H1 (cell line): ENCODE data around the gene PRSS2. TPM values are rescaled to one million over a fixed set of nuclear protein-coding genes. Genes with fewer than 3 reads are reported as not detected.

Source experiments
- CTCF ChIA-PET: fragments of 300-600 bp; sonication (Branson Sonifier 250); formaldehyde crosslinking; loops from one replicate; lab custom pipeline; 2021; ENCODE audit not compliant: partially characterized antibody; lab: Charles Lee
- POLR2A ChIA-PET: fragments of 300-600 bp; sonication (Branson Sonifier 250); formaldehyde crosslinking; loops from one replicate; lab custom pipeline; 2021; ENCODE audit warnings: inconsistent platforms; ENCODE audit not compliant: partially characterized antibody; lab: Charles Lee
- DNase-seq, 2 experiments: peaks; one replicate each; pipeline versions ENCODE4 v3.0.0 to v3.0.0-alpha.2; 2010 to 2022; ENCODE audit warnings: low spot score in 2 of 2, low read depth in 1 of 2, mixed read lengths in 1 of 2
- FAIRE-seq: peaks from 2 replicates; lab custom pipeline; 2011; peaks lifted over from hg19 to GRCh38; lab: Jason Lieb, UNC
- H2AFZ ChIP-seq: 2 replicates; pipeline ENCODE4 v1.8.1; 2012; ENCODE audit warnings: low read length, inconsistent platforms
- H2AK5ac ChIP-seq: 2 replicates; pipeline ENCODE4 v1.6.1; 2013; ENCODE audit warnings: low read depth, low read length
- H2BK120ac ChIP-seq: replicated peaks from 2 replicates; pipeline ENCODE3; 2013; ENCODE audit warnings: low read depth, low read length, inconsistent platforms
- H2BK12ac ChIP-seq: 2 replicates; pipeline ENCODE4 v1.6.1; 2013; ENCODE audit warnings: low read depth, low read length
- H2BK15ac ChIP-seq: 2 replicates; pipeline ENCODE4 v1.6.1; 2013; ENCODE audit warnings: low read length
- H2BK20ac ChIP-seq: 2 replicates; pipeline ENCODE4 v1.6.1; 2013; ENCODE audit warnings: low read length
- H2BK5ac ChIP-seq: 2 replicates; pipeline ENCODE4 v1.6.1; 2013; ENCODE audit warnings: low read depth, low read length
- H3K14ac ChIP-seq: 2 replicates; pipeline ENCODE4 v1.6.1; 2013; ENCODE audit warnings: inconsistent platforms; ENCODE audit not compliant: insufficient read length
- H3K18ac ChIP-seq: 2 replicates; pipeline ENCODE4 v1.6.1; 2013; ENCODE audit warnings: low read length; ENCODE audit errors: extremely low read depth
- H3K23ac ChIP-seq: 2 replicates; pipeline ENCODE4 v1.6.1; 2013; ENCODE audit warnings: inconsistent platforms; ENCODE audit not compliant: insufficient read length
- H3K23me2 ChIP-seq: 2 replicates; pipeline ENCODE4 v1.6.1; 2013; ENCODE audit warnings: low read depth, low read length
- H3K27ac ChIP-seq: 2 replicates; pipeline ENCODE4 v1.6.1; 2011; ENCODE audit warnings: low read depth, low read length, inconsistent platforms
- H3K27me3 ChIP-seq, 4 experiments: replicated peaks in 1 of 4; 1 replicate in 1 of 4; 2 replicates in 3 of 4; pipeline versions ENCODE4 v1.6.1 to v1.8.1; 2011 to 2013; ENCODE audit warnings: low read length in 3 of 4, mild to moderate bottlenecking in 3 of 4, inconsistent platforms in 2 of 4, mixed read lengths in 2 of 4, moderate library complexity in 1 of 4; ENCODE audit not compliant: control insufficient read depth in 3 of 4, insufficient read depth in 3 of 4; ENCODE audit errors: extremely low read depth in 1 of 4
- H3K36me3 ChIP-seq, 4 experiments: 2 replicates each; pipeline versions ENCODE4 v1.6.1 to v1.8.1; 2011 to 2013; ENCODE audit warnings: mild to moderate bottlenecking in 4 of 4, low read length in 3 of 4, moderate library complexity in 2 of 4, control low read depth in 1 of 4, inconsistent platforms in 1 of 4; ENCODE audit not compliant: insufficient read depth in 4 of 4, control insufficient read depth in 2 of 4
- H3K4ac ChIP-seq: replicated peaks from 2 replicates; pipeline ENCODE3; 2013; ENCODE audit warnings: low read length, low read depth, mixed read lengths, inconsistent platforms; ENCODE audit not compliant: insufficient read length
- H3K4me1 ChIP-seq, 4 experiments: replicated peaks in 1 of 4; 1 replicate in 1 of 4; 2 replicates in 3 of 4; pipeline versions ENCODE4 v1.6.1 to v1.8.1; 2011 to 2013; ENCODE audit warnings: low read length in 3 of 4, inconsistent platforms in 2 of 4, mixed read lengths in 1 of 4; ENCODE audit not compliant: insufficient read depth in 4 of 4, control insufficient read depth in 3 of 4
- H3K4me2 ChIP-seq, 2 experiments: 2 replicates each; pipeline versions ENCODE4 v1.6.1 to v1.8.1; 2011 to 2013; ENCODE audit warnings: low read depth in 2 of 2, low read length in 2 of 2, control low read depth in 1 of 2, inconsistent platforms in 1 of 2, mild to moderate bottlenecking in 1 of 2; ENCODE audit not compliant: insufficient read depth in 1 of 2
- H3K4me3 ChIP-seq, 4 experiments: fragments of 200-600, 300-600 bp in 1 of 4; sonication (generic), shearing (Covaris generic), sonication (Bioruptor Twin) in 1 of 4; 2 replicates each; pipeline versions ENCODE4 v1.5.1 to v1.8.1; 2011 to 2016; ENCODE audit warnings: low read length in 4 of 4, low read depth in 3 of 4, control low read depth in 2 of 4, inconsistent platforms in 2 of 4, mild to moderate bottlenecking in 2 of 4, mixed read lengths in 1 of 4, moderate library complexity in 1 of 4; ENCODE audit not compliant: insufficient read depth in 2 of 4; ENCODE audit errors: extremely low read depth in 1 of 4
- H3K56ac ChIP-seq: replicated peaks from 2 replicates; pipeline ENCODE3; 2013; ENCODE audit warnings: low read depth, mild to moderate bottlenecking, mixed read lengths, low read length, inconsistent platforms; ENCODE audit not compliant: insufficient read length
- H3K79me1 ChIP-seq: 2 replicates; pipeline ENCODE4 v1.6.1; 2013; ENCODE audit warnings: low read depth, low read length, control low read depth
- H3K79me2 ChIP-seq, 2 experiments: 2 replicates each; pipeline versions ENCODE4 v1.6.1 to v1.8.1; 2012 to 2013; ENCODE audit warnings: low read length in 2 of 2, mild to moderate bottlenecking in 2 of 2, inconsistent platforms in 1 of 2; ENCODE audit not compliant: insufficient read depth in 2 of 2, control insufficient read depth in 1 of 2
- H3K9ac ChIP-seq, 4 experiments: replicated peaks in 1 of 4; 1 replicate in 1 of 4; 2 replicates in 3 of 4; pipeline versions ENCODE4 v1.6.1 to v1.8.1; 2011 to 2013; ENCODE audit warnings: low read depth in 3 of 4, low read length in 3 of 4, control low read depth in 2 of 4, mild to moderate bottlenecking in 2 of 4, moderate library complexity in 2 of 4, inconsistent platforms in 1 of 4; ENCODE audit errors: extremely low read depth in 1 of 4
- H3K9me3 ChIP-seq, 2 experiments: 2 replicates each; pipeline versions ENCODE4 v1.6.1 to v1.8.1; 2012 to 2013; ENCODE audit warnings: mild to moderate bottlenecking in 2 of 2, moderate library complexity in 2 of 2, control low read depth in 1 of 2, inconsistent platforms in 1 of 2, low read depth in 1 of 2, low read length in 1 of 2, mixed read lengths in 1 of 2; ENCODE audit not compliant: insufficient read depth in 2 of 2
- H4K20me1 ChIP-seq, 2 experiments: replicated peaks in 1 of 2; 2 replicates each; pipeline versions ENCODE3 to v1.8.1; 2011 to 2013; ENCODE audit warnings: inconsistent platforms in 2 of 2, low read length in 2 of 2, mild to moderate bottlenecking in 1 of 2; ENCODE audit not compliant: insufficient read depth in 2 of 2, control insufficient read depth in 1 of 2
- H4K5ac ChIP-seq: 2 replicates; pipeline ENCODE4 v1.6.1; 2013; ENCODE audit warnings: low read length, low read depth, mixed read lengths, inconsistent platforms; ENCODE audit not compliant: insufficient read length
- H4K8ac ChIP-seq: 2 replicates; pipeline ENCODE4 v1.8.0; 2013; ENCODE audit warnings: mild to moderate bottlenecking, moderate library complexity, low read length, inconsistent platforms; ENCODE audit not compliant: insufficient read depth; ENCODE audit errors: extremely low read depth
- H4K91ac ChIP-seq: replicated peaks from 2 replicates; pipeline ENCODE3; 2013; ENCODE audit warnings: low read length, mixed read lengths, inconsistent platforms; ENCODE audit not compliant: insufficient read length
- POLR2AphosphoS5 ChIP-seq: IDR thresholded peaks from 2 replicates; pipeline ENCODE4 v1.6.1; 2011; ENCODE audit warnings: low read depth, low read length
- RBBP5 ChIP-seq: IDR thresholded peaks from 2 replicates; pipeline ENCODE4 v1.7.1; 2012; ENCODE audit warnings: low read depth, mild to moderate bottlenecking, inconsistent platforms, low read length, moderate library complexity, borderline replicate concordance
- WGBS, 2 experiments: shearing (Covaris generic) in 1 of 2; methylation state at CpG; one replicate each; pipeline versions ENCODE4 v1.1.6 to v1.1.7; 2013 to 2015; ENCODE audit warnings: low lambda C conversion rate in 2 of 2, mixed read lengths in 2 of 2, inconsistent platforms in 1 of 2, low coverage in 1 of 2, missing lambda C conversion rate in 1 of 2; ENCODE audit not compliant: insufficient replicate concordance in 2 of 2, insufficient coverage in 1 of 2, insufficient read length in 1 of 2; ENCODE audit errors: extremely low coverage in 1 of 2, missing lambda C conversion rate in 1 of 2; 5-methylcytosine and 5-hydroxymethylcytosine counted together
- polyA plus RNA-seq, 7 experiments: library from polyadenylated mRNA; depleted of rRNA in 3 of 7; stranded (reverse) in 5 of 7; unstranded in 2 of 7; fragments of >200 nt in 5 of 7; fragments of 200-250 nt in 2 of 7; gene quantifications; 1 replicate in 5 of 7; 2 replicates in 1 of 7; 4 replicates in 1 of 7; pipeline versions ENCODE4 v1.2.1 to v1.2.3, GENCODE V29; 2011 to 2013; ENCODE audit warnings: missing spikeins in 2 of 7, mixed read lengths in 2 of 7
- total RNA-seq: library from RNA; stranded (reverse); fragmentation: NEBNext Ultra II Directional; extraction: Animal tissue kit (Norgen Biotek cat#: 25700); gene quantifications from 2 replicates; pipeline ENCODE4 v1.2.1, GENCODE V29; 2021

The PRSS2 gene
- total and polyA plus RNA-seq, 2 of the 8 experiments (the other 6 are each of a cell fraction or from before 2014, with no cell fraction given): not detected

DNA sequence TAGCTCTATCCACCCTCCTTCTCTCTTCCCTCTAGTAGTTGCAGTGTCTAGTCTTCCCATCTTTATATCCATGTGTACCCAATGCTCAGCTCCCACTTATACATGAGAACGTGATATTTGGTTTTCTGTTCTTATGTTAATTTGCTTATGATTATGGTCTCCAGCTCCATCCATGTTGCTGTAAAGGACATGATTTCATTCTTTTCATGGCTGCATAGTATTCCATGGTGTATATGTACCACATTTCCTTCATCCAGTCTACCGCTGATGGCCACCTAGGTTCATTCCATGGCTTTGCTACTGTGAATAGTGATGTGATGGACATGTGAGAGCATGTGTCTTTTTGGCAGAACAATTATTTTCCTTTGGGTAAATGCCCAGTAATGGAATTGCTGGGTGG is 6.5 kb downstream of the PRSS2 start:
- Histone ChIP-seq H4K20me1 (no peaks in the 10 kb centered on the region), H4K5ac (no peak overlapping the region), H3K9ac (no peak overlapping the region), H4K8ac (no peak overlapping the region), H3K18ac (no peak overlapping the region), H2BK12ac (no peak overlapping the region), H2BK5ac (no peak overlapping the region), H3K36me3 (no peaks in the 10 kb centered on the region), H3K4me3 (no peak overlapping the region), H3K23me2 (no peaks in the 10 kb centered on the region), H2AFZ (no peak overlapping the region), H3K4ac (no peak overlapping the region), H3K27ac (no peak overlapping the region), H3K9me3 (no peaks in the 10 kb centered on the region), H3K79me1 (no peaks in the 10 kb centered on the region), H3K4me2 (no peak overlapping the region), H3K4me1 (no peaks in the 10 kb centered on the region), H2AK5ac (no peak overlapping the region), H4K91ac (no peak overlapping the region), H2BK15ac (no peak overlapping the region), H2BK120ac (no peak overlapping the region), H3K23ac (no peak overlapping the region), H3K56ac (no peak overlapping the region), H3K14ac (no peak overlapping the region)
- WGBS, 2 experiments: 89% methylated on average over 2 of the region's 2 CpGs; no CpG with 5 or more reads in 1 of the 2 experiments
- FAIRE-seq (no peak), DNase-seq (no peak)
- ChIA-PET CTCF (interaction anchor here (1.0 to 24.1 kb wide), 10 partner anchors 8 to 318 kb away, joined by 3 to 381 read pairs (median 4); no protein-coding TSS in a partner anchor), POLR2A (no interaction called here)
- TF ChIP-seq RBBP5 (no peak), POLR2AphosphoS5 (no peak)
- TF ChIP-seq, all 59 proteins: peak for 0
- Histone ChIP-seq H2BK20ac (no peak overlapping the region), H3K27me3 (no peaks in the 10 kb centered on the region), H3K79me2 (no peaks in the 10 kb centered on the region)
